Sigmoid colon (tissue), 4 donors: ENCODE data around the gene PM20D1.

Experiments used
- CTCF ChIP-seq, 4 experiments: fragments of 450-650 bp in 3 of 4; fragments of 200-600 bp in 1 of 4; IDR thresholded peaks; one replicate each; pipeline ENCODE4 v1.5.1; 2016 to 2019; ENCODE audit warnings: antibody characterized with exemption in 4 of 4, mild to moderate bottlenecking in 3 of 4, moderate library complexity in 2 of 4
- POLR2A ChIP-seq, 2 donors: fragments of 450-650 bp; IDR thresholded peaks; one replicate each; pipeline ENCODE4 v1.6.1; 2016; ENCODE audit warnings: antibody characterized with exemption in 2 of 2, mild to moderate bottlenecking in 2 of 2, moderate library complexity in 2 of 2
- POLR2AphosphoS5 ChIP-seq, 4 donors: sonication (generic); formaldehyde crosslinking; IDR thresholded peaks; one replicate each; pipeline ENCODE4 v1.6.1; 2017; ENCODE audit warnings: antibody characterized with exemption in 4 of 4

GRCh38 chr1:205804605-205805004 lies 45.3 kb downstream of the PM20D1 start:
- TF ChIP-seq POLR2A (IDR thresholded peaks at IDR 0.05) (no peak), POLR2AphosphoS5 (IDR thresholded peaks at IDR 0.05) (no peak), CTCF (IDR thresholded peaks at IDR 0.05) (no peak)
